ENCODE data around the gene PPT2.

The PPT2 gene

DNA sequence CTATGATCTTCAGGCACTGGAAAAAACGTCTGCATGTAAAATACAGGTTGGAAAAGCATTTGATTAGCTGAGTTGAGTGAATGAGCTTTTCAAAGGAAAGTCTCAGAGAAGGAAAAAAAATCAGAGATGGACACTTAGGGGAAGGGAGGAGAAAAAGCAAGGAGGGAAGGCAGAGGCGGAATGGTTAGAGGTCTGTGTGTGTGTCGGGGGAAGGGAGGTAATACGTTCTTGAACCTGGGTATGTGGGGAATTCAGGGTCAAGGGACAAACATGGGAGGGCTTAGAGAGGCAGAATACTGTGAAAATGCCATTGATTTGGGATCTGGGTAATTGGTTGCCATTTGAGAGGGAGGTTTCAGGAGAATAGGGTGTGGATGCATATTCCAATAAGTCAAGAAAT is 7.3 kb upstream of the PPT2 start:
- in situ Hi-C loops (cut with MboI; ENCODE audit: low pct_unique_long_range_greater_than_20kb, low sequenced_read_pairs, unreplicated experiment), result no loop called here
- TF ChIP-seq, protein P1, sequence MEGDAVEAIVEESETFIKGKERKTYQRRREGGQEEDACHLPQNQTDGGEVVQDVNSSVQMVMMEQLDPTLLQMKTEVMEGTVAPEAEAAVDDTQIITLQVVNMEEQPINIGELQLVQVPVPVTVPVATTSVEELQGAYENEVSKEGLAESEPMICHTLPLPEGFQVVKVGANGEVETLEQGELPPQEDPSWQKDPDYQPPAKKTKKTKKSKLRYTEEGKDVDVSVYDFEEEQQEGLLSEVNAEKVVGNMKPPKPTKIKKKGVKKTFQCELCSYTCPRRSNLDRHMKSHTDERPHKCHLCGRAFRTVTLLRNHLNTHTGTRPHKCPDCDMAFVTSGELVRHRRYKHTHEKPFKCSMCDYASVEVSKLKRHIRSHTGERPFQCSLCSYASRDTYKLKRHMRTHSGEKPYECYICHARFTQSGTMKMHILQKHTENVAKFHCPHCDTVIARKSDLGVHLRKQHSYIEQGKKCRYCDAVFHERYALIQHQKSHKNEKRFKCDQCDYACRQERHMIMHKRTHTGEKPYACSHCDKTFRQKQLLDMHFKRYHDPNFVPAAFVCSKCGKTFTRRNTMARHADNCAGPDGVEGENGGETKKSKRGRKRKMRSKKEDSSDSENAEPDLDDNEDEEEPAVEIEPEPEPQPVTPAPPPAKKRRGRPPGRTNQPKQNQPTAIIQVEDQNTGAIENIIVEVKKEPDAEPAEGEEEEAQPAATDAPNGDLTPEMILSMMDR (IDR thresholded peaks at IDR 0.05; ENCODE audit: extremely low read depth, insufficient read depth, missing control alignments), result no peak
- DNase-seq (ENCODE audit: low spot score), result no peak

DNA sequence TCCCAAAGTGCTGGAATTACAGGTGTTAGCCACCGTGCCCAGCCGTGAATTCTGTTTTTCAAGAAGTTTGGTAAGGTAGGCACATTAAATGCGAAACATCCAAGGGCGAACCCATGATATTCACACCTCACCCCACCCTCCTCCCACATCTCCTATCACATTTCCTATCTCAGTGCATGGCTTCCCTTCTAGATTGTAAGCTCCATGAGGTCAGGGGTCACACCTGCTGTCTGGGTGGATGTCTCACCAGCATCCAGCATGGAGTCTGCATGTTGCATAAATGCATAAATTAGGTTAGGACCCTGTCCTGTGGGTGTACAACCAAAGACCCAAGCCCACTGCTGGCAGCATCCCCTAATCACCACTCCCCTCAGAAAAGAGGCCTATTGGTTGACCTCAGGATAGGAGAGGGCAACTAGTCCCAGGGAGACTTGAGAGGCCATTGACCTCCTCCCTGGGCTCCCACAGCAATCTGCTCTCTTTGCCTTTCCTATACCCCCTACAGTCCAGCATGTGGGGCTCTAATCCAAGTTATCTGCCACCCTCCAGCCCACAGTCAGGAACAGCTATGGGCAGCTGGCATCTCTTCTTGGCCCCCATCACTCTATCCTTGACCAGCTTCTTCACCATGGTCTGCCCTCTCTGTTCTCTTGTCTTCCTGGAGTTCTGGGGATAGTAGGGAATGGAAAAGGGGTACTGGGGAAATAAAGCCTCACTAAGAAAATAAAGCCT is 6.4 kb upstream of the PPT2 start:
- TF ChIP-seq, protein P1 (IDR thresholded peaks at IDR 0.05; ENCODE audit: extremely low read depth, insufficient read depth, missing control alignments), result no peak
- no peak for DNase-seq (ENCODE audit: low spot score)
- in situ Hi-C loops (cut with MboI; ENCODE audit: low pct_unique_long_range_greater_than_20kb, low sequenced_read_pairs, unreplicated experiment), result no loop called here

DNA sequence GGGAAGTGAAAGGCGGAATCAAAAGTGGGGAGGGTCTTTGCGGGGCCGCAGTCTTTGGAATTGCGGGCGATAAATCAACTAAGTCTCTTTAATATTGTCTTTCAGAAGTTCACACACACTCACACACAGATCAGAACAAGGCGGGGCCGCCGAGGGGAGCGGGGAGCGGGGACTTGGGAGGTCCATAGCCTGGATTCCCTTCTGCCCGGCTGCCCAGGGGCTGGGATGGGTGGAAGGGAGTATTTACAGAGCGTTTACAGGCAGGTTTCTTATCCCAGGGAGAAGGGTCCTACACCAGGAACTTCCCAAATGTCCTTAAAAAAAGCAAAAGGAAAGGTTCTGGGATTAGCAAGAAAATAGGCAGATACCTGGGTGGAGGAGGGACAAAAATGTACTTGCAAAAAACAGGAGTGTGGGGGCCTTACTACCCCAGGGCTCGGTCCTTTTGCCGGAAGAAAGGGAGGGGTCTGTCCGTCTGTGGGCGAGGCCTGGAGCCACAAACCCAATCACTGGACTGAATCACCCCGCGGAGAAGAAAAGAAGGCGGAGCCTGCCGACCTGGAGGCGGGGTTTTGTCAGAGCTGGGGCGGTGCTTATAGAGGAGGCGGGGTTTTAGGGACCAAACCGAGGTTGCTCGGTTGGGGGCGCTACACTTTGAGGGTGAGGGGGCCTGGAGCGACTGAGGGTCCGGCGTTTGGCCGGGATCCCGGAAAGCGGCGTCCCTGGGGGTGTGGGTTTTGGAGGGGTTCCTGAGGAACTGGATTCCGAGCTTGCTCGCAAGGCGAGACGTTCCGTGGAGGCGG is 5.5 kb upstream of the PPT2 start:
- TF ChIP-seq, protein P1 (IDR thresholded peaks at IDR 0.05; ENCODE audit: extremely low read depth, insufficient read depth, missing control alignments), result no peak
- in situ Hi-C loops (cut with MboI; ENCODE audit: low pct_unique_long_range_greater_than_20kb, low sequenced_read_pairs, unreplicated experiment), result no loop called here
- DNase-seq (ENCODE audit: low spot score), result no peak

DNA sequence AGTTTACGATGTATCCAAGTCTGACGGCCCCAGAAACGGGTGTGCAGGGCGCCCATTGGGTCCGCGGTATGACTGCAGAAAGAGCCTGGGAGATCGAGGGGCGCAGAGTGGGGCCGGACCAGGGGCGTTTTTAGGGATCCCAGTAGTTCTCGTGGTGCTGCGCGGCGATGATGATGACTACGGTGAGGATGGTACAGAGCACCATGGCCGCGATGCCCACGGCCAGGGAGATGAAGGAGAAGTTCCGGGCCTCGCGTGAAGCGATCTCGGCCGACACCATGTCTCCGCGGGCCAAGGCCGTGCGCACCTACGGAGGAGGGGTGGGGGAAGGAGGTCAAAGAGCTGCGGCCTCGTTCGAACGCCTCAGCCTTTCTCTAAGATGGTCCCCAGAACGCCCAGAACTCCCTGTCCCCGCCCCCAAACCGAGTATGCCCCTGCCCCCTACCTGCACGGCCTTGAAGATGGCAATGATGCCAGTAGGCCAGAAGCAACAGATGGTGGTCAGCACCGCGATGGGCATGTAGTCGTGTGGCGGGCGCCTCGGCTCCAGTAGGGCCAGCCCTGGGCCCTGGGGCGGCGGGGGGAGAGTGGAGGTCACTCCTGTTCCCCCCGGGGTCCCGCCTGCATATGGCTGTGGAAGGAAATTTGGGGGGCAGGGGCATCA is 4.7 kb upstream of the PPT2 start:
- in situ Hi-C loops (cut with MboI; ENCODE audit: low pct_unique_long_range_greater_than_20kb, low sequenced_read_pairs, unreplicated experiment), result no loop called here
- TF ChIP-seq, protein P1 (IDR thresholded peaks at IDR 0.05; ENCODE audit: extremely low read depth, insufficient read depth, missing control alignments), result no peak
- DNase-seq (ENCODE audit: low spot score), result no peak

DNA sequence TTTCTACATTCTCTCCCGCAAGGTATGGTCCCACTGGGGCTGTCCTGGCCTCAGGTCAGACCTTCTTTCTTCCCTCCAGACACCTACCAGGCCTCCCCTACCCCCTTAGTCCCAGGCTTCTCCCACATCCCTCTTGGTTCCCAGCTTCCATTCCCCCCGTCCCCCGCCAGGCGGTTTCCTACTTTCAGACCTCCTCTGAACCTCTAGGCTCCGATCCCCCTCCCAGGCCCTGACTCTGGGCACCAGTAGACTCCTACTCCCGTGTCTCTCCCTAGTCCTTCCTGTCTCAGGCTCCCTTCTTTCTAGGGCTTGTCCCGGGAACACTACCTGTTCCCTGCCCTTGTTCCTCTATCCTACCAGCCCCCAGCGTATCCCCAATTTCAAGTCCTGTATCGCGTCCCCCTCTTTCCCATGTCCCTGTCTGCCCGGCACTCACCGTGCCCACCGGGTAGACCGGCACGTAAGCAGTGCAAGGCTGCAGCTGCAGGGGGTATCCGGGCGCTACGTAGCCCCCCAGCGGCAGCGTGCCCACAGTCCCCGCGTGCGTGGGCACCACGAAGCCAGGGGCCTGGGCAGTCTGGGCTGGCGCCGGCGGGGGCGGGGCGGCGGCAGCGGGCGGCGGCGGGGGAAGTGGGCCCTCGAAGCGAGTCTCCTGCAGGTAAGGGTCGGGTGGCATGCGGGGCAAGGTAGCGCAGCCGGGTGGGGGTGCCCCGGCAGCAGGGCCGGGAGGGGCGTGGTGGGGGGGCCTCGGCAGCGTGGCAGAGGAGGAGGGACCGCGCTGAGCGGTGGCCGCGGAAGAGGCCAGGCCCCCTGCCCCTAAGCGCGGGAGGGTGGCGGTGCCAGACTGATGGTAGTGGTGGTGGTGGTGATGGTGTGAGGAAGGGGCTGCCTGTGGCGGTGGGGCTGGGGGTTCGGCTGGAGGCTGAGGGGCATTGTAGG is 3.7 kb upstream of the PPT2 start:
- in situ Hi-C loops (cut with MboI; ENCODE audit: low pct_unique_long_range_greater_than_20kb, low sequenced_read_pairs, unreplicated experiment), result no loop called here
- no peak for DNase-seq (ENCODE audit: low spot score)
- TF ChIP-seq, protein P1 (IDR thresholded peaks at IDR 0.05; ENCODE audit: extremely low read depth, insufficient read depth, missing control alignments), result no peak
